ENCODE measurements around the gene CCDC51.
"Not testable (repeated sequence)": the region's sequence is repeated elsewhere in the genome, so short reads cannot be mapped to it uniquely, and the experiment has no call there.

Gene CCDC51

DNA sequence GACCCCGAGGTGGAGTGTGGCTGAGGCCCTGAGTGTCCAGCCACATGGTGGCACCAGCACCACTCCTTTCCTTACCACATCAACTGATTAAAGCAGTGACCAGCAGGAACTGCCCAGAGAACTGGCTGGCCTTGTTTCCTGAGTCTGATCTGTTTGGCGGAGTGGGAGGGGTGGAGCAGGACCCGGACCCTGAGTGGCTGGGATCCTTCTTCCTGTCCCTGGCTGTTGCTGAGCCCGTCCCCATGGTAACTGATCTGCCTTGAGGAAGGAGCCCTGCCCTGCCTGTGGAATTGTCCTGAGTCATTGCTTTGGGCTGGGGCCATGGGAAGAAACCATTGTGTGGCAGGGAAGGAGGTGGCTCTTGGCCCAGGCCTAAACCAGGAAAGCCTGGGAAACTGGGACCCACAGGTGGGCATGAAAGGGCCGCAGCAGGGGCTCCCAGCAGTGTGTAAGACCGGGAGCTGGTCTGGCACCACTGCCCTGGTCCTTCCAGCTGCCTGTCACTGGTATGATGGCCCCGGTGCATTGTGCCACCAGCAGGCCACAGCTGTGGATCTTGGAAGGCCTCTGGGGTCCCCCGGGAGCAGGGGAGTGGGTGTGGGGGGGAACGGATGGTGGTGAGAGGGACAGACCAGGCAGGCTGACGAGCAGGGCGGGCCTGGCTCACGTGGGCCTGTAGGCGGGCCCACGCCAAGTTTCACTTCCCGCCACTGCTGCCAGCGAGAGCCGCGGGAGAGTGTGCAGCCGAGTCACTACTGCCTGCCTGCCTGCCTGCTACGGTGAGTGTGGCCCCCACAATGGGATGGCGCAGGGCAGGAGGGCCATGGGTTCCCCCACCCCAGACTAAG, 25.8 kb upstream of the CCDC51 start:
- DNase-seq (ENCODE audit: low spot score) = peak; percentile 96

DNA sequence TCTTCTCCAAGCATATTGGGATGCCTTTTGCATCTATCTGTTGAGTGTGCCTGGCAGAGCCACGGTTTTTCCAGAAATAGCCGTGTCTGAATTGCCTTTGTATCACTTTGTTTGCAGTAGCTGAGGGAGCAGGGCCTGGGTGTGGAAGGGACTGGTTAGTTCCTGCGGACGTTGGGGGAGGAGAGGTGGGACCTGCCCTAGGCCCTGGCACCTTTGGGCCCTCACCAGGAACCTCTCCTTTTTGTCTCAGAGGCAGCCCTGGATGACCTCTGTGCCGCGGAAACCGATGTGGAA, 25.3 kb upstream of the CCDC51 start:
- DNase-seq (ENCODE audit: low spot score) = no peak

DNA sequence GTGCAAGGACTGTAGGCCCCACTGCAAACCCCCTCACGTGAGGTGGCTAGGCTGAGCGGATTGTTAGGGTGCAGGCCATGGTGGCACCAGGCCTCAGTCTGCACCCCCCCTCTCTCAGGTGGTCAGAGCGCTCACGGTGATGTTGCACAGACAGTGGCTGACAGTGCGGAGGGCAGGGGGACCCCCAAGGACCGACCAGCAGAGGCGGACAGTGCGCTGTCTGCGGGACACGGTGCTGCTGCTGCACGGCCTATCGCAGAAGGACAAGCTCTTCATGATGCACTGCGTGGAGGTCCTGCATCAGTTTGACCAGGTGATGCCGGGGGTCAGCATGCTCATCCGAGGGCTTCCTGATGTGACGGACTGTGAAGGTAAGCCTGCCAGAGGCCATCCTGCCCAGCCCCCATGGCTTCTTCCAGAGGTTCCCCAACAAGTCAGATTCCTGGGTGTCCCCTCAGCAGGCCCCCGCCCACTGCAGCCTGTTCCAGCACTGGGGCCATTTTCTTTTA, 24.8 kb upstream of the CCDC51 start:
- no peak for DNase-seq (ENCODE audit: low spot score)

DNA sequence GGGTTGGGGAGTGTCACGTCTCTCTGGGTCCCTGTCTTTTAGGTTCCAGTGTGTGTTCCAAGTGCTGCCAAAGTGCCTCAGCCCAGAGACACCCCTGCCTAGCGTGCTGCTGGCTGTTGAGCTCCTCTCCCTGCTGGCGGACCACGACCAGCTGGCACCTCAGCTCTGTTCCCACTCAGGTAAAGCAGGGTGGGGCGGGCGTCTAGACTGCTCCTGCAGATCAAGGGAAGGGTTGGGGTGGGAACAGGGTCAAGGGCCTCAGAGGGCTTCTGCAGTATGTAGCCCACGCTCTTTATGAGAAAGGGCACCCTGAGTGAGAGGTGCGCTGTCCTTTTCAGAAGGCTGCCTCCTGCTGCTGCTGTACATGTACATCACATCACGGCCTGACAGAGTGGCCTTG, 23.8 kb upstream of the CCDC51 start:
- DNase-seq (ENCODE audit: low spot score) = no peak

DNA sequence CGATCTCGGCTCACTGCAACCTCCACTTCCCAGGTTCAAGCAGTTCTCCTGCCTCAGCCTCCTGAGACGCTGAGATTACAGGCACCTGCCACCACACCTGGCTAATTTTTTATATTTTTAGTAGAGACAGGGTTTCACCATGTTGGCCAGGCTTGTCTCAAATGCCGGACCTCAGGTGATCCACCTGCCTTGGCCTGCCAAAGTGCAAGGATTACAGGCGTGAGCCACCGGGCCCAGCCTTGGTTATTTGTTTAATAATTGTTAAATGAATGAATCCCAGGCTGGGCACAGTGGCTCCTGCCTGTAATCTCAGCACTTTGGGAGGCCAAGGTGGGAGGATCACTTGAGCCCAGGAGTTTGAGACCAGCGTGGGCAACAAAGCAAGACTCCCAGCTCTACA, 21.8 kb upstream of the CCDC51 start:
- not testable (repeated sequence) for DNase-seq (ENCODE audit: low spot score)

DNA sequence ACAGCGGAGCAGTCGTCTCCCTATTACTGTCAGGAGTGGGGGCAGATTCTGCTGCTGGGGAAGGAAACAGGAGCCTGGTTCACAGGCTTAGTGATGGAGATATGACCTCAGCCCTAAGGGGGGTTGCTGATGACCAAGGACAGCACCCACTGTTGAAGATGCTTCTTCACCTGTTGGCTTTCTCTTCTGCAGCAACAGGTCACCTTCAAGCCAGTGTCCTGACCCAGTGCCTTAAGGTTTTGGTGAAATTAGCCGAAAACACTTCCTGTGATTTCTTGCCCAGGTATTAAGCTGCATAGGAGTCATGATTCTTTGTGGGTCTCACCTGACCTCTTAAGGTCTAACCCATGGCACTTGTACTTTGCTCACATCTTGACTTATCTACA, 20.6 kb upstream of the CCDC51 start:
- no peak for DNase-seq (ENCODE audit: low spot score)

DNA sequence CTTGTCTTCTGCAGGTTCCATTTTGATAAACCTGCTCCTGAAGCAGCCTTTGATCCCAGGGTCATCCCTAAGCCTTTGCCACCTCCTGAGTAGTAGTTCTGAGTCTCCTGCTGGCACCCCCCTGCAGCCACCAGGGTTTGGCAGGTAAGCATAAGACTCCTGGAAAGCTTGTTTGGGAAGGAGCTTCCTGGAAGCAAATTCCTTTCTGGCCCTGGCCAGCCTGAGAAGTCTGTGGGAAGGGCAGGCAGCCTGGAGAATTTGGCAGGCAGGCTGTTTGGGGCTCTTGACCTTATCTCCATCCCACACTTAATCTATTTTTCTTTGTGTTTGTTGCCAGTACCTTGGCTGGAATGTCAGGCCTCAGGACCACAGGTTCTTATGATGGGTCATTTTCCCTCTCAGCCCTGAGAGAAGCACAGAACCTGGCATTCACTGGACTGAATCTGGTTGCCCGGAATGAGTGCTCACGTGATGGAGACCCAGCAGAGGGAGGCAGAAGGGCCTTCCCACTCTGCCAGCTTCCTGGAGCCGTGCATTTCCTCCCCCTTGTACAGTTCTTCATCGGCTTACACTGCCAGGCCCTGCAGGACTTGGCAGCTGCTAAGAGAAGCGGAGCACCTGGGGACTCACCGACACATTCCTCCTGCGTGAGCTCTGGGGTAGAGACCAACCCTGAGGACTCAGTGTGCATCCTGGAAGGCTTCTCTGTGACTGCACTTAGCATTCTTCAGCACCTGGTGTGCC, 20.0 kb upstream of the CCDC51 start:
- no peak for DNase-seq (ENCODE audit: low spot score)

DNA sequence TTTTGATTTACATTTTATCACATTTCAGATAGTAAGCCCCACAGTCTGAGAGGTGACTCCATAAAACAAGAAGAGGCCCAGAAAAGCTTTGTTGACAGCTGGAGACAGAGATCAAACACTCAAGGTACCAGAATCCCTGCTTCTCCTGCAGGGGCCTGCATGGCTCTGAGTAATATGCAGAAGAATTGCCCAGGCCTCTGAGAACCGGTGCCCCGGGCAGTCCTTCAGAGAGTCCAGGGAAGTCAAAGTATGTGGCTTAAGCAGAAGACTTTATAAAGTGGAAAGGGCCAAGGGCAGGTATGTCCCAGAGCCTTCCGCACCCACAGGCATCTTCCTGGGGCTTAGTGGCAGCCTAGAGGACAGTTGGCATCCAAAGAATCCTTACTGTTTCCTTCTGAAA, 19.4 kb upstream of the CCDC51 start:
- no peak for DNase-seq (ENCODE audit: low spot score)

DNA sequence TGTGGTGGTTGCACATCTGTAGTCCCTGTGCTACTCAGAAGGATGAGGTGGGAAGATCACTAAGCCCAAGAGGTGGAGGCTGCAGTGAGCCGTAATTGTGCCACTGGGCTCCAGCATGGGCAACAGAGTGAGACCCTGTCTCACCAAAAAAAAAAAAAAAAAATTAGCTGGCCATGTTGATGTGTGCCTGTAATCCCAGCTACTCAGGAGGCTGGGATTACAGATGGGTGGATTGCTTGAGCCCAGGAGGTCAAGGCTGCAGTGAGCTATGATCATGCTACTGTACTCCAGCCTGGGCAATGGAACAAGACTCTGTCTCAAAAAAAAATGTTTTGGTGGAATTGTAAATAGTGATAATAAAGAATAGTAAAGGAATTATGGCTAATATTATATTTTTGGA, 16.5 kb upstream of the CCDC51 start:
- no peak for DNase-seq (ENCODE audit: low spot score)

DNA sequence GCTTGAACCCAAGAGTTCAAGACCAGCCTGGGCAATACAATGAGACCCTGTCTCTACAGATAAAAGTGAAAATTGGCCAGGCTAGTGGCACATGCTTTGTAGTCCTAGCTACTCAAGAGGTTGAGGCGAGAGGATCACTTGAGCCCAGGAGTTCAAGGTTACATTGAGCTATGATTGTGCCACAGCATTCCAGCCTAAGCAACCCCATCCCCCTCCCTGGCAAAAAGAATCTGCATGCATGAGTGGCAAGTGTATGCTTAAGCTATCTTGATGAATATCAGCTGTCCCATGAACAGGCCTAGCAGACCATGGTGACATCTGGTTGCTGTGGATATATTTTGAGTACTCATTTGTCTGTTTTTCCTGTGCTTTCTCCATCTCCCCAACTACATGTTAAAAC, 11.4 kb upstream of the CCDC51 start:
- DNase-seq (ENCODE audit: low spot score) = no peak

DNA sequence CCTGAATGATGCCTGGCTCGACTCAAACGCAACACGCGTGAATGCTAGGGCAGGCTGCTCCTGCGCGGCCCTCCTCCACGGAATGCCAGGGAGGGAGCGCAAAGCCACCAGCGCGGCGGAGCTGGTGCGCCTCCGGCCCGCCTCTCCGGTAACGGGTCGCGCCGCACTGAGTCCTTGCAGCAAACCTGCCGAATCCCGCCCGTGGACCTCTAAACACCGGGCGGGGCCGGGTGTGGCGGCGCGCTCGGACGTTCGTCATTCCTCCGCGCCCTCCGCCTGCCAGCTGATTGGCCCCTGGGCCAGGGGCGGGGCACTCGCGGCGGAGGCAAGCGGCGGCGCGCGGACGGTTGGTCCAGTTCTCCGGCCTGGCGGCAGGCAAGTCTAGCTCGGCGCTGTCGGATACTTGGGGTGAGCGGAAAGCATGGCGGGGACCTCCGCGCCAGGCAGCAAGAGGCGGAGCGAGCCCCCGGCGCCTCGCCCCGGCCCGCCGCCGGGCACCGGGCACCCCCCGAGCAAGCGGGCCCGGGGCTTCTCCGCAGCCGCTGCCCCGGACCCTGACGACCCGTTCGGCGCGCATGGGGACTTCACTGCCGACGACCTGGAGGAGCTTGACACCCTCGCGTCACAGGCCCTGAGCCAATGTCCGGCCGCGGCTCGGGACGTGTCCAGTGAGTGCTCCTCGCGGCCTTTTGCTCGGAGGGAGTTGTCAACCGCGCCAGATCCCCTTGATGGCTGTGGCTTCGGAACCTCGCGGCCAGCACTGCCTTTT, 6.7 kb upstream of the CCDC51 start, which contains the start of gene ATRIP:
ATRIP (plus strand) TSS at position 313 of the 769 bp plus-strand sequence; CDS start at position 422, 109 bp downstream.
- DNase-seq (ENCODE audit: low spot score) = peak; percentile 93

DNA sequence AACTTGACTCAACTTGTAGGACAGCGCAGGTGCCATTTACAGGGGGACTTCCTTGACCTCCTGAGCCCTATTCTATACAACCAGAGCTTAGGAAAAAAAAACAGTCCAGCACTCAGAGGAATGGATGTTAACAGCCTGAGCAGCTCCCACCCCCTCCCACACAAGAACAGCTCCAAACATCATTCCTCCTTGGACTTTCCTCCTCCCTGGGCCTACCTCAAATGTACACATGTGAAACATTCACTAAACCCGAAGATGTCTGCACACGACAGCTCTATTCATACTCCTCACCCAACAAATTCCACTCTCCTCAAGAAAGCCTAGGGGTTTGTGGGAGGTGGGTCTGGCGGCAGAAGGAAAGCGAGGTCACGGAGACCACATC, 6.1 kb upstream of the CCDC51 start:
- no peak for DNase-seq (ENCODE audit: low spot score)

DNA sequence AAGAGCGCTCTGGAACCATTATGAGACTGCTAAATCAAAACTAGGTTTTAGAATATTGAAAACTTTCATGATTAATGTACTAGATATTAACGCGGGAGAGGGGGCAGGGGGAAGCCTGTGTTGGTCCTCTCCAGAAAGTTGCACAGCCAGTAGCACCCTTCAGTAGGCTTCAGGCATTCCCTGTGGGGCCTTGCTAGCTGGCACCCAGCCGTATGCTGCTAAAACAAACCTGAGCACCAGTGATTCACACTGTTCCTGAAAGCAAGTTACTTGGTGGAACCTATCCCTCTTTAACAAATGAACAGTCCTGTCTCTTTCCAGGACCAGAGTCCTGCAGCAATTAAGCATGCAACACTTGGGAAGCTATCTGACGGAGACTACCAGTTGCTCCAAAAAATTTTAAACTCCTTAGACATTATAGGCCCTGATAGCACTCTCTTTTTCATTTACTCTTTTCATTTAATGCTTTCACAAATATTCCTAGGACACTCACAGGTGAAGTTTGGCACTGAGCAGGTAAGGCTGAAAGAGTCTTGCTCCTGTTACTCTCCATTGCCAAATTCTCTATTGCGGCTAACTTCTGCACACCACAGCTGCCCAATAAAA, 5.5 kb upstream of the CCDC51 start:
- DNase-seq (ENCODE audit: low spot score) = no peak

DNA sequence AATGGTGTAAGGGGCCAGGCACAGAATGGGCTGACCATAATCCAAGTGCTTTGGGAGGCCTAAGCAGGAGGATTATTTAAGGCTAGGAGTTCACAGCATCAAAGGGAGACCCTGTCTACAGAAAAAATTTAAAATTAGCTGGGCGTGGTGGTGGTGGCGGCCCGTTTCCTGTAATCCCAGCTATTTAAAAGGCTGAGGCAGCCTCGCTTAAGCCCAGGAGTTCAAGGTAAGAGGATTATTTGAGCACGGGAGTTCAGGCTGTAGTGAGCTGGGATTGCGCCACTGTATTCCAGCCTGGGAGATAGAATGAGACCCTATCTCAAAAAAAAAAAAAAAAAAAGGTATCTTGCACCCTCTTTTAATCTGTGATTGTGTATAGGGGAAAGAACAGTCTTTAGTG, 2.0 kb upstream of the CCDC51 start:
- DNase-seq (ENCODE audit: low spot score) = no peak

DNA sequence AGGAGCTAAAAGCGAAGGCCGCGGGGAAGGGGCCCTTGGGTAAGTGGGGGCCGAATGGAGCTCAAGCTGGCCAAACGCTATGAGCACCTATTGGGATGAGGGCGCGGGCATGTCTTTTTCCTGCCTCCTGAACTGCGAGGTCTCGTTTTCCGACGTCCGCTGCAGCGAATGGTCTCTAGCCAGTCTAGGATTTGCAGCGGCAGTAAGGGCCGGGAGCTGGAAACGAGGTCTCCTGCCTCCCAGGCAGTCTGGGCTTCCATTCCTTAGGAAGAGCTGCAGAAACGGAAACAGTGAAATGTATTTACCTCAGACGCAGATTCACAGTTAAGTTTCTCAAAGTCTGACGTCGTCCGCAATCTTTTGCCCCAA, 655 bp upstream of the CCDC51 start:
- DNase-seq (ENCODE audit: low spot score) = no peak

DNA sequence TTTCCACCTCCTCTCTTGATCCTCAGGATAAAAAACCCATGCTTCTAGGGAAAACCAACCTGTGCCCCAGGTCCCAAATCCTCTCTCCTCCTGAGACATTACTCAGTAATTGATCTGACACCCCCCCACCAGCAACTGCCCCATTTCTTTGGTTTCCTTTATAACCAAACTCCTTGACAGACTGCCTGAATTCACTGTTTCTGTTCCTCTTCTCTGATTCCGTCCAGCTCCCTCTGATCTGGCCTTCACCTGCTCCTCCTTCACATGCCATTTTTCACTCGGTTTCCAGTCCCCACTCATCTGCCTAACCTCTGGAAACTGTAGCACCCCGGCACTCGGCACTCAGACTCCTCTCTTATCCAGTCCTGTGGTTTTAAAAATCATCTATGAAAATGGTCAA, 2.1 kb downstream of the CCDC51 start:
- no peak for DNase-seq (ENCODE audit: low spot score)

DNA sequence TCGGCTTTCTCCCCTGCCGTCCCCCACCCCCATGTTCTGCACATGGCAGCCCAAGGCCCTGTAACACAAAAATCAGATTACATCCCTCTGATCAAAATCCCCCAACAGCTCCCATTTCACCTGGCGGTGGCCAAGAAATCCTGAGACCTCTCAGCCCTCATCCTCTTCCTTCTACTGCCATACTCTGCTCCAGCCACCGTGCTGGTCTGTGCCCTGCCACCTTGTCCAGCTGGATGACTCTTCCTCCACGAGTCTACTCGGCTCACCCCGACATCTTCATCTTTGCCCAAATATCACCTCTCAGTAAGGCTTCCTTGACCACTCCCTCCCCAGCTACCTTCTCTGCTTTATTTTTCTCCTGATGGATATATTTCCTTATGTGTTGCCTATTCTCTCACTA, 3.1 kb downstream of the CCDC51 start:
- DNase-seq (ENCODE audit: low spot score) = no peak

DNA sequence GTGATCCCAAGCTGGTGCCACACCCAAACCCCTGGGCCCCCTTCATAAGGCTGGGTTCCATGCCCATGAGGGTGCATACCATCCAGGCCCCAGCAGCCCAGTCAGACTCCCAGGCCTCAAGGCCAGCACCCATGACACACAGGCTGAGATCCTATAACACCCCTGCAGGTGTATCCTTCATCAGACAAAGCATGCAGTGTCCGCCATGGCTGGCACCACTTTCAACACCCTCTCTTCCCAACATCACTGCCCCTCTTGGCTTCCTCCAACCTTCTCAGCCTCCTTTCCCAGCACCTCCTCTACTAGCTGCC, 3.5 kb downstream of the CCDC51 start:
- no peak for DNase-seq (ENCODE audit: low spot score)

DNA sequence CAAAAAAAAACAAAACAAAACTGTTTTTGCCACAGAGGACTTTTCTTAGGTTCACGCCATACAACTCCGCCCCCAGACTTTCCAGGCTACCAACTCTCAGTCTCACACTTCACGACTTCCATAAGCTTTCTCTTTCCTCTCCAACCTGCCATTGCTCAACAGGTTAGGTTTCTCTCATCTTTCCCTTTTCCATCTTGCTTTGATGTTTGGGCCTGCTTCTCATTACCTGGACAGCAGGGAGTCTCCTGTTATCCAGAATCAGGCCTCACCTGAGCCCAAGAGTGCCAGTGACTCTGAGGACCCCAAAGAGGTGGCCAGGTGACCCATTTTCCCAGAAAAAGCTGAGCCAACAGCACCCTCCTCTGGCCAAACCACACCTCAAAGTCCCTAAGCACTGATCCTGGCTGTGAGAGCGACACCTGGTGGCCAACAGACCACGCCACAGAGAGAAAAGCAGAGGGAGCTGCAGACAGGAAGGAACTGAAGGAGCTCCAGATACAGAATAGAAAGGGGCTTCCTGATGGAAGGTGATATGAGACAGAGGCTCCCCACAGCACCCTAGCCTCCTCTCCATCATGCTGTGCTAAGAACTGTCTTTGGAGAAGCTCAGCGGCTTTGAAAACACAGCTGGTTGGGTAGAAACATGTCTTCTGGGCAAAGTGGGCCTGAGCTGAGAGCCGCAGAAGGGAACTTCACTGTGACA, 4.0 kb downstream of the CCDC51 start:
- peak; percentile 84 for DNase-seq (ENCODE audit: low spot score)

DNA sequence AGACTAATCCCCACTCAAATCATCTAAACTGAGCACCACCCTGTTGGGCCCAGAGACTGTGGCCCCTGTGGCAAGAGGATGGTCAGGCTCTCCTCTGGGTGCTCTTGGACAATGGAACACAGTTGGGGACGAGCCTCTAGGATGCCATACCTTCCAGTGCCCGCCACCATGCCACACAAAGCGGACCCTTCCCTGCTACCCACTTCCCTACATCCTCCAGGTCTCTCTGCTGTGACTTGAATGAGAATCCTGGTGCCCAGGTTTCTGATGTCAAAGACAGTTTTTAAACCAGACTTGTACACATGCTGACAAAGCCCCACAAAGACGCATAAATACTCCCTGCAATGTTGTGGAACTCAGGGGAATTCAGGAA, 4.7 kb downstream of the CCDC51 start:
- no peak for DNase-seq (ENCODE audit: low spot score)

DNA sequence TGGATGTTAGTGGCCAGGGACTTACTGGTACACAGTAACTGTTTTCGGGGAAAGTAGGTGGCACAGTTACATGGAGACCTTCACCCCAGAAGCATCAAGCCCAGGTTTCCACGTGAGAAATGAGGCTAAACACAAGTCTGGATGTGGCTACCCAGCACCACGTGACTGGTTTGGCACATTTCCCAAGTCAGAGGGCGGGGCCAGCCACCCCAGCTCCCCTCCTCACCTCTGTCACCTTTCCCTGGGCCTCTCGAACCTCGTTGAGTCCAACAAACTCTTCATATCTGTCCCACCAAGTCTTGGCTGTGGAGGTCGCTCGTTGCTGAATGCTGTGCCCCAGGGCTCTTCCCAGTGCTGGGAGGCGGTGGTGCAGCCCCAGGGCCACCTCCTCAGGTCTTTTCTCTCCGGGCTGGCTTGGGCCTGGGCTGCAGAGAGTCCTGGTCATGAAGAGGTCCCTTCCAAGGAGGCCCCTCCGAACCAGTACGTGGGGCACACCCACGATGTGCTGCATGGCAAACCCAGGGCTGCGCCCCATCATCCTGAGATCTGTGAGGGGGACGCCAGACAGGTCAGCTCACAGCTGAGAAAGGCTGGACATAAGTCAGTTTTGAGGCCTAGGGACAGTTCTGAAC, 5.2 kb downstream of the CCDC51 start:
- DNase-seq (ENCODE audit: low spot score) = peak; percentile 25

Measured in LoVo (cell line).